ENCODE results near the gene CD5L.

Gene CD5L

DNA sequence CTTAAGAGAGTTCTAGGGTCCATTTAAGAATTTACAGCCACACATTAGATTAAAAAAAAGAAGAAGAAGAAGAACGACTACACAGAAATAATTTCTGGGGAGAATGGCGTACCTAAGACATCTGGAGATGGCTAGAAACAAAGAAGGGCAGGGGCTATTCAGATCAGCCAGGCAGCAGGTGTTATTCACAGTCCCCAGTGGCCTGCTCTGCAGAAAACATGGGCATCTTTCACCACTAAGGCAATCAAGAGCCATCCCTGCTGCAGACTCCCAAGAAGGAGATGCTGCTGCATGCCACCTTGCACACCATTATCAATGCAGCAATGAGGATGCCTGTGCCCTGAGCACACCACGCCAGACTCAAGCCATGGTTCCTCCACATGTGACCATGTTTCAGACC, 56.8 kb downstream of the CD5L start:
- no peak for DNase-seq (ENCODE audit: low read depth)
- TF ChIP-seq, protein P1, sequence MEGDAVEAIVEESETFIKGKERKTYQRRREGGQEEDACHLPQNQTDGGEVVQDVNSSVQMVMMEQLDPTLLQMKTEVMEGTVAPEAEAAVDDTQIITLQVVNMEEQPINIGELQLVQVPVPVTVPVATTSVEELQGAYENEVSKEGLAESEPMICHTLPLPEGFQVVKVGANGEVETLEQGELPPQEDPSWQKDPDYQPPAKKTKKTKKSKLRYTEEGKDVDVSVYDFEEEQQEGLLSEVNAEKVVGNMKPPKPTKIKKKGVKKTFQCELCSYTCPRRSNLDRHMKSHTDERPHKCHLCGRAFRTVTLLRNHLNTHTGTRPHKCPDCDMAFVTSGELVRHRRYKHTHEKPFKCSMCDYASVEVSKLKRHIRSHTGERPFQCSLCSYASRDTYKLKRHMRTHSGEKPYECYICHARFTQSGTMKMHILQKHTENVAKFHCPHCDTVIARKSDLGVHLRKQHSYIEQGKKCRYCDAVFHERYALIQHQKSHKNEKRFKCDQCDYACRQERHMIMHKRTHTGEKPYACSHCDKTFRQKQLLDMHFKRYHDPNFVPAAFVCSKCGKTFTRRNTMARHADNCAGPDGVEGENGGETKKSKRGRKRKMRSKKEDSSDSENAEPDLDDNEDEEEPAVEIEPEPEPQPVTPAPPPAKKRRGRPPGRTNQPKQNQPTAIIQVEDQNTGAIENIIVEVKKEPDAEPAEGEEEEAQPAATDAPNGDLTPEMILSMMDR (conservative IDR thresholded peaks at IDR 0.05; ENCODE audit: low read depth, low read length), result no peak
- no peak overlapping the region for H3K4me3 ChIP-seq (ENCODE audit: low read length)

DNA sequence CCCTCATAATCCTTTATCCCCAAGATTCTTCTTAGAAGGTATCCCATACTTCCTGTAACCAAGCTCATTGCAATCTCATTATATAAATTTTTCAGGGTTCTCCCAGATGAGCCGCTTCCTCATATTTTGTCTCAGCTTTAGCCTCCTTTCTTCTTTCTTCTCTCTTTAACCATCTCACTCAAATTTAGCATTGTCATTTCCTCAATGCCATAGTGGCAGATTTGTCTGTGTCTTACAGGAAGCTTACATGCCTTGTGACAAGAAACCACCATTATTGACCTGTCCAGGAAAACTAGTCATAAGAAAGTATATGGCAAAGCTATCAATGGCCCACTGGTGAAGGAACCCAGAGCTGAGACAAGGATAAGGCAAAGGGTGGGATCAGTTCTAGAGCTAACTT, 58.7 kb downstream of the CD5L start:
- H3K4me3 ChIP-seq (ENCODE audit: low read length), result no peak overlapping the region
- no peak for DNase-seq (ENCODE audit: low read depth)
- TF ChIP-seq, protein P1 (conservative IDR thresholded peaks at IDR 0.05; ENCODE audit: low read depth, low read length), result no peak

DNA sequence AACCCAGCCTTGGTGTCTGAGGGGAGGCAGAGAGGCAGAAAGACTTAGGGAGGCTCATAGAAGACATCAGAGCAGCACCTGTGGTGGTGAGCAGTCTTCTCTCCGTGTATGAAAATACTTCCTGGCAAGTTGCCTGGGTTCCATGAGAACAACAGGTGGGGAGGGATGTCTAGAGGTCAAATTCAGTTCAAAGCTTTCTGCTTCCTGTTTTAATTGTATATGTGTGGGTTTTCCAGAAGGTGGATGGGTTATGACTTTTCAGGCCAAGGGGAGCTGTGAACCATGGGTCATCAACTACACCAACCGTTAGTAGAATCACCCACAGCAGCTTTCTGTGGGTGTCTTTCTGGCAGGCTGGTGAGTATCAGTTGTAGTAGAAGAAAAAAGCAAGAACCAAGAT, 60.6 kb downstream of the CD5L start:
- no peak for DNase-seq (ENCODE audit: low read depth)
- no peak overlapping the region for H3K4me3 ChIP-seq (ENCODE audit: low read length)
- TF ChIP-seq, protein P1 (conservative IDR thresholded peaks at IDR 0.05; ENCODE audit: low read depth, low read length), result no peak

All from retinal pigment epithelial cell (primary cell).